HL-60 (cell line): ENCODE results near the gene HORMAD2.

ENCODE experiments used
- DNase-seq, 2 experiments: peaks; one replicate each; pipeline ENCODE4 v3.0.0-alpha.2; 2010 to 2020; ENCODE audit warnings: low read depth in 1 of 2, low spot score in 1 of 2
- H3K27ac ChIP-seq: fragments of 250-450 bp; sonication (Bioruptor Pico); replicated peaks from 2 replicates; pipeline ENCODE4 v1.5.1; 2020; ENCODE audit warnings: mild to moderate bottlenecking, moderate library complexity
- H3K27me3 ChIP-seq: fragments of 250-450 bp; sonication (Bioruptor Pico); 2 replicates; pipeline ENCODE4 v1.5.1; 2021; ENCODE audit warnings: mild to moderate bottlenecking, moderate library complexity; ENCODE audit not compliant: insufficient read depth, poor library complexity, severe bottlenecking
- H3K4me3 ChIP-seq: replicated peaks from 2 replicates; pipeline ENCODE4 v1.5.1; 2011; ENCODE audit warnings: mild to moderate bottlenecking, control low read depth, low read length; ENCODE audit not compliant: insufficient read depth
- GABPA ChIP-seq: IDR thresholded peaks from 2 replicates; pipeline ENCODE4 v1.6.1; 2012; ENCODE audit warnings: low read depth
- POLR2AphosphoS5 ChIP-seq: IDR thresholded peaks from 2 replicates; pipeline ENCODE4 v1.6.1; 2012; ENCODE audit warnings: low read depth
- SPI1 ChIP-seq: IDR thresholded peaks from 2 replicates; pipeline ENCODE4 v1.6.1; 2012; ENCODE audit warnings: low read depth, mild to moderate bottlenecking, borderline replicate concordance
- TF ChIP-seq, protein P1 (sequence below): IDR thresholded peaks from one replicate; pipeline ENCODE4 v1.5.1; 2011; ENCODE audit warnings: low read length, control low read depth, inconsistent platforms; ENCODE audit not compliant: insufficient read depth
- TF ChIP-seq, protein P2 (sequence below): IDR thresholded peaks from 2 replicates; pipeline ENCODE4 v1.6.1; 2012; ENCODE audit warnings: low read depth; ENCODE audit not compliant: insufficient replicate concordance

HORMAD2 gene

DNA sequence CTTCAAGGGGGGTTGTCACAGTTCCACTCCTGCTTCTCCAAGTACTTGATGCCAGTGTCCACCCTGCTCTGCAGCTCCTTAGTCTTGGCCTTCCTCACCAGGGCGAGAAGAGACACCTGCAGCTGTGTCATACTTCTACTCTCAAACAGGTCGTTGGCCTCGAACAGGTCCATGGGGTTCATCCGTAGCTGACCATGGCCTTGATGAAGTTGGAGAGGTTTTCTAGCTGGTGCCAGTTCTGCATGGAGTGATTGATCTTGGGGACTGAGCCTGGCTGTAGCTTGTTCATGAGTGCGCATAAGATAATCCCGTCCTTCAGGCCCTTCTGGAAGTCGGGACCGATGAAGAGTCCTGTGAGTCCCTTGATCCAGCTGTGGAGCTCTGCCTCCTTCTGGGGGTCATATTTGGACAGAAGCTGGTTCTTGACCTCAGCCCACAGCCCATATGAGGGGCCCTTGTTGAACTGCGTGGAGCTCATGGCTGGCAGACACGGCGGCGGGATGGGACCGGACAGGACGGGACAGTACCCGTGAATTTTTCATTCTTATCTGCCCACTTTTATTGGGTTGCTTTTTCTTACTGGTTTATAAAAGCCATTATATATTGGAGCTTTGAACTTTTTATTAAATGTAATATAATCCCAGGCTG is 33.4 kb upstream of the HORMAD2 start:
- H3K27ac ChIP-seq: no peak overlapping the region
- DNase-seq: no peak
- no peaks in the 10 kb centered on the region for H3K27me3 ChIP-seq
- TF ChIP-seq GABPA (no peak), SPI1 (no peak), POLR2AphosphoS5 (no peak)
- TF ChIP-seq, protein P1, sequence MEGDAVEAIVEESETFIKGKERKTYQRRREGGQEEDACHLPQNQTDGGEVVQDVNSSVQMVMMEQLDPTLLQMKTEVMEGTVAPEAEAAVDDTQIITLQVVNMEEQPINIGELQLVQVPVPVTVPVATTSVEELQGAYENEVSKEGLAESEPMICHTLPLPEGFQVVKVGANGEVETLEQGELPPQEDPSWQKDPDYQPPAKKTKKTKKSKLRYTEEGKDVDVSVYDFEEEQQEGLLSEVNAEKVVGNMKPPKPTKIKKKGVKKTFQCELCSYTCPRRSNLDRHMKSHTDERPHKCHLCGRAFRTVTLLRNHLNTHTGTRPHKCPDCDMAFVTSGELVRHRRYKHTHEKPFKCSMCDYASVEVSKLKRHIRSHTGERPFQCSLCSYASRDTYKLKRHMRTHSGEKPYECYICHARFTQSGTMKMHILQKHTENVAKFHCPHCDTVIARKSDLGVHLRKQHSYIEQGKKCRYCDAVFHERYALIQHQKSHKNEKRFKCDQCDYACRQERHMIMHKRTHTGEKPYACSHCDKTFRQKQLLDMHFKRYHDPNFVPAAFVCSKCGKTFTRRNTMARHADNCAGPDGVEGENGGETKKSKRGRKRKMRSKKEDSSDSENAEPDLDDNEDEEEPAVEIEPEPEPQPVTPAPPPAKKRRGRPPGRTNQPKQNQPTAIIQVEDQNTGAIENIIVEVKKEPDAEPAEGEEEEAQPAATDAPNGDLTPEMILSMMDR: no peak
- TF ChIP-seq, protein P2, sequence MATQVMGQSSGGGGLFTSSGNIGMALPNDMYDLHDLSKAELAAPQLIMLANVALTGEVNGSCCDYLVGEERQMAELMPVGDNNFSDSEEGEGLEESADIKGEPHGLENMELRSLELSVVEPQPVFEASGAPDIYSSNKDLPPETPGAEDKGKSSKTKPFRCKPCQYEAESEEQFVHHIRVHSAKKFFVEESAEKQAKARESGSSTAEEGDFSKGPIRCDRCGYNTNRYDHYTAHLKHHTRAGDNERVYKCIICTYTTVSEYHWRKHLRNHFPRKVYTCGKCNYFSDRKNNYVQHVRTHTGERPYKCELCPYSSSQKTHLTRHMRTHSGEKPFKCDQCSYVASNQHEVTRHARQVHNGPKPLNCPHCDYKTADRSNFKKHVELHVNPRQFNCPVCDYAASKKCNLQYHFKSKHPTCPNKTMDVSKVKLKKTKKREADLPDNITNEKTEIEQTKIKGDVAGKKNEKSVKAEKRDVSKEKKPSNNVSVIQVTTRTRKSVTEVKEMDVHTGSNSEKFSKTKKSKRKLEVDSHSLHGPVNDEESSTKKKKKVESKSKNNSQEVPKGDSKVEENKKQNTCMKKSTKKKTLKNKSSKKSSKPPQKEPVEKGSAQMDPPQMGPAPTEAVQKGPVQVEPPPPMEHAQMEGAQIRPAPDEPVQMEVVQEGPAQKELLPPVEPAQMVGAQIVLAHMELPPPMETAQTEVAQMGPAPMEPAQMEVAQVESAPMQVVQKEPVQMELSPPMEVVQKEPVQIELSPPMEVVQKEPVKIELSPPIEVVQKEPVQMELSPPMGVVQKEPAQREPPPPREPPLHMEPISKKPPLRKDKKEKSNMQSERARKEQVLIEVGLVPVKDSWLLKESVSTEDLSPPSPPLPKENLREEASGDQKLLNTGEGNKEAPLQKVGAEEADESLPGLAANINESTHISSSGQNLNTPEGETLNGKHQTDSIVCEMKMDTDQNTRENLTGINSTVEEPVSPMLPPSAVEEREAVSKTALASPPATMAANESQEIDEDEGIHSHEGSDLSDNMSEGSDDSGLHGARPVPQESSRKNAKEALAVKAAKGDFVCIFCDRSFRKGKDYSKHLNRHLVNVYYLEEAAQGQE: no peak
- no peak overlapping the region for H3K4me3 ChIP-seq

DNA sequence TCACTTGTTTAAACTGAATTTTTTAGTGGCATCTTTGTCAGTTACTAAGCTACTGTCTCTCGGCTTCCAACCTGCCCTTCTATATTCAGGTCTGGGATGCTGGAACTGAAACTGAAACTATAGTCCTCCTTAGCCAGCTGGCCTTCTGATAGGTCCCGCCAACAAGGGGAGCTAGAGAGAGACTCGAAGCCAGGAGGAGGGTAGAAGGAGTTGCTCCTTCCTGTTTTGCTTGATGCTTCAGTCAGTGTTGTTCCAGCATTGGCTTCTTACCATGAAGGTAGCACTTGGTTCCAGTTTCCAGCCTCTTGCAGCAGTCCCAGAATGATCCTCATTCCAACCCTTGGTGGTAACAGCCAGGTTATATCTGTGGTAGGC is 32.9 kb upstream of the HORMAD2 start:
- DNase-seq: peak; percentile 34 to 57
- no peak overlapping the region for H3K4me3 ChIP-seq
- no peaks in the 10 kb centered on the region for H3K27me3 ChIP-seq
- TF ChIP-seq SPI1: no peak
- TF ChIP-seq, protein P1: peak; percentile 5
- no peak overlapping the region for H3K27ac ChIP-seq

DNA sequence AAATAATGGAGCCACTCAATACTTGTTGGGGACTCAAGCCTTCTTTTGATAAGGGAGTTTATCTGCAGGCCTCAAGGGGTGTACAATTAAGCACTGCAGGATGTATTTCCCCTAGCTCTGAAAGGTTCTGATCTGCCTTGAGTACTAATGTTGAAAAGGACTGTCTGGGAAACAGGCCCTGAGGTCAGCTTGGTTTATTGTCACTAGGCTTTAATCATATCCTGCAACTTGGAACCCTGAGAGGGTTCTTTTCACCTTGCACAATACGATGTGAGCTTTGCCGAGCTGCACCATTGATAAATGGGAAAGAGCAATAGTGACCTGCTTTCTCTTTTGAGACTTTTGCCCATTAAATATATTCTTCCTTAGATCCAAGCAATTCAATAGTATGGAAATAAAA is 31.6 kb upstream of the HORMAD2 start:
- TF ChIP-seq, protein P2: no peak
- no peak for TF ChIP-seq SPI1
- TF ChIP-seq POLR2AphosphoS5: no peak
- no peak for TF ChIP-seq GABPA
- TF ChIP-seq, protein P1: no peak
- no peak for DNase-seq
- H3K4me3 ChIP-seq: no peak overlapping the region
- no peak overlapping the region for H3K27ac ChIP-seq
- H3K27me3 ChIP-seq: no peaks in the 10 kb centered on the region

DNA sequence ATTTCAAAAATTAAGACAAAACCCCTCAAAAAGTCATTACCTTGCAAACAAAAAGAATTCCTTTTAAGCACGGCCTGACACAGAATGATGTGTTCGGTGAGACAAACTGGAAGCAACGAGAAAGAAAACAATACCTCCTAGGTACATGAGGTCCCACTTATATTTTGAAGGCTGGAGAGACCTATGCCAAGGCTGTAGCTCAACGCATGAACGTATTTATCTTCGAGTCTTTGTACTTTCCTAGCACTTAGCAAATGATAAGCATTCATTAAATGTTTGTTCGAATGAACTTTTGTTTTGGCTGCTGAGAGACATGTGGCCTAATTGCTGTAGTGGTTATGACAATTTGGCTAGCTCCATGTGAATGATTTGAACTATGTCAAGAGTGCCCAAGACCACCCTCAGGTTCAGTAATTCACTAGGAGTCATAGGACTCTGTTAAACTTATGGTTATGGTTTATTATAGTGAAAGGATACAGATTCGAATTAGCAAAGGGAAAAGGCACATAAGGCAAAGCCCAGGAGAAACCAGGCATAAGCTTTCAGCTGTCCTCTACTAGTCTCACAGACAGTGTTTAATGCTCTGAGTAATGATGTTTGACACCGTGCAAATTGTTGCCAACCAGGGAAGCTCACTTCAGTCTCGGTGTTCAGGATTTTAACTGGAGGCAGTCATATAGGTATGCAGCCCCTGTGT is 26.0 kb upstream of the HORMAD2 start:
- no peak for DNase-seq
- no peaks in the 10 kb centered on the region for H3K27me3 ChIP-seq
- TF ChIP-seq SPI1 (no peak), GABPA (no peak), POLR2AphosphoS5 (no peak)
- TF ChIP-seq, protein P2: no peak
- TF ChIP-seq, protein P1: no peak
- no peak overlapping the region for H3K4me3 ChIP-seq
- H3K27ac ChIP-seq: no peak overlapping the region
